KMS-11 (cell line): ENCODE measurements around the gene CITED1.

Source experiments
- H2AFZ ChIP-seq: fragments of 200-600 bp; sonication (generic); 2 replicates; pipeline ENCODE4 v1.6.1; 2016; ENCODE audit warnings: antibody characterized with exemption, mixed run types, low read depth
- H3K27ac ChIP-seq: fragments of 200-600 bp; sonication (generic); 2 replicates; pipeline ENCODE4 v1.6.1; 2016; ENCODE audit warnings: mild to moderate bottlenecking, mixed run types
- H3K27me3 ChIP-seq: fragments of 200-600 bp; sonication (generic); 2 replicates; pipeline ENCODE4 v1.6.1; 2017; ENCODE audit warnings: mild to moderate bottlenecking, low read depth, mixed run types, moderate library complexity; ENCODE audit not compliant: insufficient read depth
- H3K36me3 ChIP-seq: fragments of 200-600 bp; sonication (generic); 2 replicates; pipeline ENCODE4 v1.6.1; 2017; ENCODE audit warnings: mild to moderate bottlenecking, mixed run types; ENCODE audit not compliant: insufficient read depth
- H3K4me1 ChIP-seq: fragments of 200-600 bp; sonication (generic); 2 replicates; pipeline ENCODE4 v1.6.1; 2016; ENCODE audit warnings: mild to moderate bottlenecking, low read depth, mixed run types; ENCODE audit not compliant: poor library complexity, severe bottlenecking
- H3K4me2 ChIP-seq: fragments of 200-600 bp; sonication (generic); 2 replicates; pipeline ENCODE4 v1.7.0; 2016; ENCODE audit warnings: mild to moderate bottlenecking, mixed run types
- H3K4me3 ChIP-seq: fragments of 200-600 bp; sonication (generic); IDR thresholded peaks from 2 replicates; pipeline ENCODE4 v1.6.1; 2017; ENCODE audit warnings: low read depth, low read length, mixed read lengths; ENCODE audit not compliant: insufficient read depth
- H3K79me2 ChIP-seq: fragments of 200-600 bp; sonication (generic); 2 replicates; pipeline ENCODE4 v1.6.1; 2016; ENCODE audit warnings: low read depth, mixed run types; ENCODE audit not compliant: insufficient read depth
- H3K9ac ChIP-seq: fragments of 200-600 bp; sonication (generic); 2 replicates; pipeline ENCODE4 v1.6.1; 2016; ENCODE audit warnings: mild to moderate bottlenecking, mixed run types
- H4K20me1 ChIP-seq: fragments of 200-600 bp; sonication (generic); 2 replicates; pipeline ENCODE4 v1.6.1; 2016; ENCODE audit warnings: mild to moderate bottlenecking, mixed run types; ENCODE audit not compliant: insufficient read depth
- CTCF ChIP-seq: fragments of 200-600 bp; sonication (generic); conservative IDR thresholded peaks from 2 replicates; pipeline ENCODE4 v1.6.1; 2017; ENCODE audit warnings: low read depth, mild to moderate bottlenecking, antibody characterized with exemption, low read length, moderate library complexity, mixed read lengths

The CITED1 gene, protein sequence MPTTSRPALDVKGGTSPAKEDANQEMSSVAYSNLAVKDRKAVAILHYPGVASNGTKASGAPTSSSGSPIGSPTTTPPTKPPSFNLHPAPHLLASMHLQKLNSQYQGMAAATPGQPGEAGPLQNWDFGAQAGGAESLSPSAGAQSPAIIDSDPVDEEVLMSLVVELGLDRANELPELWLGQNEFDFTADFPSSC

GRCh38 chrX:72305286-72306084 is at the start of gene CITED1:
Gene CITED1 (minus strand): TSS chrX:72305914. CDS start chrX:72302869, 3,045 bp downstream.
- Histone ChIP-seq H3K9ac (no peak within 1 kb of the TSS), H4K20me1 (no peaks in the 10 kb centered on the region), H3K4me2 (peak within 1 kb of the TSS; percentile 57), H2AFZ (peak within 1 kb of the TSS; percentile 79), H3K4me1 (no peaks in the 10 kb centered on the region), H3K27me3 (peaks cover 9% of the 10 kb centered on the region), H3K27ac (no peak within 1 kb of the TSS), H3K79me2 (no peaks in the 10 kb centered on the region), H3K36me3 (no peaks in the 10 kb centered on the region), H3K4me3 (no peak within 1 kb of the TSS)
- TF ChIP-seq CTCF = no peak

GRCh38 chrX:72352786-72353185 is 47.1 kb upstream of the CITED1 start:
- Histone ChIP-seq H3K4me1 (no peaks in the 10 kb centered on the region), H3K79me2 (no peaks in the 10 kb centered on the region), H3K9ac (no peak overlapping the region), H3K4me2 (no peak overlapping the region), H2AFZ (no peak overlapping the region), H3K36me3 (no peaks in the 10 kb centered on the region), H4K20me1 (no peaks in the 10 kb centered on the region), H3K4me3 (no peak overlapping the region), H3K27ac (no peak overlapping the region), H3K27me3 (no peaks in the 10 kb centered on the region)
- no peak for TF ChIP-seq CTCF

DNA sequence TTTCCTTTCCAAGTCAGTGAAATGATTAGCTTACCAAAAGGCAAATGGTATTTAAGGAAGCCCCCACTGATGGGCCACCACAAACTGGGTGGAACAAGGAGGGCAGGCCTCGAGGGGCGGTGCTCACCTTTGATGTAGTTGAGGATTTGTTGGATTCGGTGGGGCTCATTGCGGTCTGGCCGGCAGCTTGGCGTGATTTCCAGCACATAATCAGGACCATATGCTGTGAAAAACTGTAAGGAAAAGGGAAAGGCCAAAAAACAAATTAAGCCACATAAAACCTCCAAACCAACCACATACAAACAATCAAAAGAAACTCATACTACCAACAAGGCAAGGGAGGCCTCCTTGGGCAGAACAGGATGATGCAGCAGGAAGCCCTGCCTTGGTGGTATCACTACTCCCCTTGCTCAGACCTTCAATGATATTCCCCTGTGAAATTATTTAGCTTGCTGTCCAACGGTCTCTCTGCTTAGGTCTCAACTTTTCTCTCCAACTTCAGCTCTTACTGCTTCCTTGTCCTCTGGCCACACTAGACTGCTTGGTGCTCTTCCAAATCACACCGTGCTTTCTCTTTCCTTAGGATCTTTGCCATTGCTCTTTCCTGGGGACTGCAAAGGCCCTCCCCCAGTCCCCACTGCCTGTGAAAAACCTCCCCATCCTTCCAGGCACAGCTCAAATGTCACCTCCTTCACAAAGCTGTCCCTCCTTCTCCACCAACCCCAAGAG is 46.1 kb upstream of the CITED1 start:
- TF ChIP-seq CTCF = no peak
- Histone ChIP-seq H3K79me2 (no peaks in the 10 kb centered on the region), H3K4me3 (no peak overlapping the region), H3K4me2 (no peak overlapping the region), H2AFZ (no peak overlapping the region), H3K4me1 (no peaks in the 10 kb centered on the region), H3K9ac (no peak overlapping the region), H4K20me1 (no peaks in the 10 kb centered on the region), H3K27me3 (no peaks in the 10 kb centered on the region), H3K27ac (no peak overlapping the region), H3K36me3 (no peaks in the 10 kb centered on the region)

GRCh38 chrX:72349190-72349589 is 43.5 kb upstream of the CITED1 start:
- Histone ChIP-seq H3K9ac (no peak overlapping the region), H2AFZ (no peak overlapping the region), H3K4me1 (no peaks in the 10 kb centered on the region), H3K79me2 (no peaks in the 10 kb centered on the region), H3K36me3 (no peaks in the 10 kb centered on the region), H3K4me3 (no peak overlapping the region), H3K27me3 (no peaks in the 10 kb centered on the region), H4K20me1 (no peaks in the 10 kb centered on the region), H3K27ac (no peak overlapping the region), H3K4me2 (no peak overlapping the region)
- no peak for TF ChIP-seq CTCF
